Myocyte (in vitro differentiated cells): ENCODE data around the gene CAB39. TPM values are rescaled to one million over a fixed set of nuclear protein-coding genes. Genes with fewer than 3 reads are reported as not detected.

ENCODE experiments used
- DNase-seq: peaks from one replicate; pipeline ENCODE4 v3.0.0-alpha.2; 2012; ENCODE audit warnings: low read depth
- total RNA-seq: library from RNA; depleted of rRNA; stranded (reverse); fragments of >200 nt; gene quantifications from 2 replicates; pipeline ENCODE4 v1.2.3, GENCODE V29; 2014

Gene CAB39
- total RNA-seq, 1 donor from 2014 or later, result 98.0 TPM

GRCh38 chr2:230850358-230850658 is 137.7 kb downstream of the CAB39 start:
- DNase-seq, result no peak

- no peak for DNase-seq
Observed at GRCh38 chr2:230852113-230852512, 139.5 kb downstream of the CAB39 start.

GRCh38 chr2:230861552-230862255 is 149.1 kb downstream of the CAB39 start:
- DNase-seq, result no peak

- no peak for DNase-seq
Observed at GRCh38 chr2:230862292-230862691, 149.7 kb downstream of the CAB39 start.

DNA sequence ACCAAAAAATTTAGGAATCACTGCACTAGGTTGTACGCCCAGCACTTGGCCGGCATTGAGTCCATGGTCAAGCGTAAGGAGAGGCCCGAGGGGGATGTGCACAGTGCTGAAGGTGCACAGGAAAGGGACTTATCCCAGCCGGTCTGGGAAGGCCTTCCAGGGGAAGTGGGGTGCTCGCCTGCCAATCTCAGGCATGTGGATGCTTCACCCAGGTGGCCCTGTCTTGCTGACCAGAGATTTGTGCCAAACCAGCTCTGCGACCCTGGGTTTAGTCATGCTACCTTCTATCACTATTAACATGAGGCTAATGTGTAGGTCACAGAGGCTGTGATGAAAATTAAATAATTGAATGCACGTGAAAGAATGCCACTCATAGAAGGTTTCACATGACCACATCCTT is 150.4 kb downstream of the CAB39 start:
- DNase-seq, result no peak

GRCh38 chr2:230863442-230864121 is 150.9 kb downstream of the CAB39 start:
- DNase-seq, result no peak

- no peak for DNase-seq
Observed at GRCh38 chr2:230864122-230864604, 151.5 kb downstream of the CAB39 start.

DNA sequence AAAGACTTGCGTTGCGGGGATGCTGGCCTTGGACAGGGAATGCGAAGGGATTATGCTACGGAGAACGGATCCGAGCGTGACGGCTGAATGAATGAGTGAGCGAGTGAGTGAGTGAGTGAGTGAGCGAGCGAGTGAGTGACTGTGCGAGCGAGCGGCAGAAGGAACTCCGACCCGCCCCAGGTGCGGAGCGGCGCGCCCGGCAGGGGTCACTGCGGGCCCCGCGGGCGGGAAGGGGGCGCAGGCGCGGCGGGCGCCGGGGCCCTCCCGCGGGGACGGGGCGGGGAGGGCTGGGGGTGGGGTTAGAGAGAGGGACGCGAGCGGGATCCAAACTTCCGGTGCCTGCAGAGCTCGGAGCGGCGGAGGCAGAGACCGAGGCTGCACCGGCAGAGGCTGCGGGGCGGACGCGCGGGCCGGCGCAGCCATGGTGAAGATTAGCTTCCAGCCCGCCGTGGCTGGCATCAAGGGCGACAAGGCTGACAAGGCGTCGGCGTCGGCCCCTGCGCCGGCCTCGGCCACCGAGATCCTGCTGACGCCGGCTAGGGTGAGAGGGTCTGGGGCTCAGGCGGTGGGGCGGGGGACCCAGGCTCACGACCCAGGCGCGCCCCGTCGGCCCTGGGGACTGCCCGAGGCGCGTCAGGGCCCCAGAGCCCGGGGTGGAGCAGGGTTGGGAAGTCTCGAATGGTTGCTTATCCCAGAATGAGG is 152.1 kb downstream of the CAB39 start, which contains the start of gene ITM2C:
Gene ITM2C (plus strand): TSS at position 338 of the 702 bp plus-strand sequence. CDS start 84 bp downstream, at position 422.
- peak; percentile 78 for DNase-seq

GRCh38 chr2:230865307-230865765 is 152.7 kb downstream of the CAB39 start:
- no peak for DNase-seq

GRCh38 chr2:230865766-230866755 is 153.4 kb downstream of the CAB39 start:
- DNase-seq, result no peak

GRCh38 chr2:230866756-230867523 is 154.3 kb downstream of the CAB39 start:
- DNase-seq, result peak; percentile 45

DNA sequence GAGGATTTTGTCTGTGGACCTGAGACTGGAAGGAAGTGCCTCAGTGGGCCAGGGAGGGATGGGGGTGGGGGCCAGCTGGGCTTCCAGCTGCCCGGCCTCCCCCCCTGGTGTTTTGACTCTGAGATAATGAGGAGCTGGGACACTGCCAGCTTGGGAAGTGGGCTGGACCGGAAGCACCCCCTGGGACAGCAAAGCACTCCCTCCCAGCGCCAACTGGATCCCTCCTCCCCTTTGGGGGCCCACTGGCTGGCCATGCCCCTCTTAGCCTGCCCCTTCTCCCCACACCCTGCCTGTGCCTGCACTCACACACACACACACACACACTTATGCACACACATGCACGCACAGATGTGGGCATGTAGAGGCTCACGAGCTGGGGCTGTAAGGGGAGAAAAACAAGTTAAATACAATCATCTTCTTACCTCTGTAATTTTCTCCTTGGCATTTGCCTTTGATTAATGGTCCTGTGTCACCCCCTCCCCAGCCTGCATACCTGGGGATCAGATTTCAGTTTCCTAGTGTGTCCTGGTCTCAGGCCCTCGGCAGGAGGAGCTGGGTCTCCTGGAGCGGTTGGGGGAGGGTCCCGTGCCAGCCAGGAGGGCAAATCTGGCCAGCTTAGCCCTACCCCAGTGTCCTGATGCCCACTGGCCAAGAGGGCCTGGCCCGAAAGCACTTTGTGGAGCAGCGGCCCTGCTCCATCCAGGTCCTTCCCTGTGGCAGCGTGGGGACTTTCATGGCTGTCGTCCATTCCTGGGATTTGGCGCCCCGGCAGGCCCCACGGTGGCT is 155.7 kb downstream of the CAB39 start:
- no peak for DNase-seq

- DNase-seq, result no peak
Observed at GRCh38 chr2:230868947-230869913, 156.6 kb downstream of the CAB39 start.

- no peak for DNase-seq
Observed at GRCh38 chr2:230869914-230870543, 157.4 kb downstream of the CAB39 start.
